ENCODE measurements around the gene C5orf15. TPM values are rescaled to one million over a fixed set of nuclear protein-coding genes. Genes with fewer than 3 reads are reported as not detected.

The C5orf15 gene
- total RNA-seq (2011; cell fraction: chromatin; rRNA removed; ENCODE audit: low replicate concordance) = 43.2 and 55.8 TPM in 2 replicates
- total RNA-seq (2011; cell fraction: nucleolus; rRNA removed) = 42.0 and 45.9 TPM in 2 replicates
- total RNA-seq (2011; cell fraction: nucleoplasm; rRNA removed) = 49.2 and 65.0 TPM in 2 replicates
- total RNA-seq (2014; rRNA removed) (23.3 and 28.2 TPM in 2 replicates), total RNA-seq (2014; rRNA removed; fragmentation: Illumina TruSeq; extraction: Trizol) (44.0 and 45.6 TPM in 2 replicates), total RNA-seq (2015; rRNA removed; fragmentation: Illumina TruSeq; extraction: Trizol) (35.5 and 36.3 TPM in 2 replicates), total RNA-seq (2021) (22.7 and 24.0 TPM in 2 replicates), polyA plus RNA-seq (2011; rRNA removed) (50.7 and 52.0 TPM in 2 replicates), polyA plus RNA-seq (2014; fragmentation: Illumina TruSeq; extraction: Trizol) (46.4 and 49.8 TPM in 2 replicates), polyA plus RNA-seq (2014; fragmentation: Nextera tagmentation; extraction: Ambion mirVana) (10 to 100 TPM; 30.0 to 32.5 TPM), polyA plus RNA-seq (2014; rRNA removed) (35.7 and 40.2 TPM in 2 replicates), polyA minus RNA-seq (2011; rRNA and poly(A)+ RNA removed) (44.5 and 49.8 TPM in 2 replicates), Bru-seq, nascent RNA (percentile 91 among the genes with signal in this experiment), BruChase-seq, experiment 1, labeled RNA remaining after a 2-hour chase (percentile 97 among the genes with signal in this experiment), BruChase-seq, experiment 2, labeled RNA remaining after a 6-hour chase (percentile 98 among the genes with signal in this experiment)
- 25.2 and 36.2 TPM in 2 replicates for polyA plus RNA-seq (2011; cell fraction: cytosol; rRNA removed)
- 20.3 and 25.9 TPM in 2 replicates for polyA plus RNA-seq (2011; cell fraction: nucleus; rRNA removed)
- 23.1 and 36.4 TPM in 2 replicates for polyA plus RNA-seq (2012)
- polyA minus RNA-seq (2011; cell fraction: cytosol; rRNA and poly(A)+ RNA removed) = 23.3 and 43.8 TPM in 2 replicates
- 9.3 and 15.6 TPM in 2 replicates for polyA minus RNA-seq (2011; cell fraction: nucleus; rRNA and poly(A)+ RNA removed)
- long read RNA-seq, experiment 1, transcript C5orf15-201 (3 exons, 2,358 nt) = major isoform, 145 of 196 reads
- long read RNA-seq, experiment 1, partial matches to known transcripts = 8 of 196 reads
- long read RNA-seq, experiment 1, other reads (novel, unspliced or antisense) = 43 of 196 reads
- long read RNA-seq, experiment 2, partial matches to known transcripts = 0 of 29 reads
- long read RNA-seq, experiment 2, other reads (novel, unspliced or antisense) = 27 of 29 reads
- long read RNA-seq, experiment 3, transcript C5orf15-201 (3 exons, 2,358 nt) = major isoform, 42 of 52 reads
- long read RNA-seq, experiment 3, partial matches to known transcripts = 2 of 52 reads
- long read RNA-seq, experiment 3, other reads (novel, unspliced or antisense) = 8 of 52 reads

GRCh38 chr5:133968204-133968980, at the start of gene C5orf15:
C5orf15 (minus strand) TSS chr5:133968625; CDS start chr5:133968584, 41 bp downstream.
- H3K9ac ChIP-seq (ENCODE audit: insufficient read depth in 1 of 2, low read depth in 2 of 2, low read length in 2 of 2) = peak within 1 kb of the TSS; percentile 92 to 96
- peak within 1 kb of the TSS; percentile 87 for H3K27ac ChIP-seq (ENCODE audit: extremely low read depth, low read depth, low read length)
- ChIA-PET CTCF (ENCODE audit: low intra/inter-chr PET ratio) (no interaction called here), POLR2A (interaction anchor here (0.6 to 1.2 kb wide), 4 partner anchors 32 to 1420 kb away, joined by 3 read pairs; no protein-coding TSS in a partner anchor)
- intact Hi-C loops (cut with micrococcal nuclease) = no loop called here
- TSS peak; percentile 22 for BruUV-seq (replicated peaks)
- in situ Hi-C loops (cut with MboI) = no loop called here
- no peaks in the 10 kb centered on the region for H4K20me1 ChIP-seq (replicated peaks; ENCODE audit: control insufficient read depth, insufficient read depth, low read length)
- FAIRE-seq (peak; percentile 94), DNase-seq (ENCODE audit: extremely low read depth in 1 of 4, low spot score in 3 of 4) (peak; percentile 86 to 98 (median 90)), ATAC-seq (peak; percentile 98)
- peak within 1 kb of the TSS; percentile 96 for H3K4me3 ChIP-seq
- peaks cover 29% of the 10 kb centered on the region; the same call in 2 of the 3 replicates for H3K36me3 ChIP-seq (ENCODE audit: control insufficient read depth, insufficient read depth, low read length)
- H3K4me1 ChIP-seq (replicated peaks in 1 of 2; ENCODE audit: control insufficient read depth in 2 of 2, insufficient read depth in 2 of 2, low read length in 2 of 2) = peaks cover 7 to 12% of the 10 kb centered on the region in 2 experiments
- WGBS (ENCODE audit: insufficient coverage, low coverage, missing lambda C conversion rate) = under 1% methylated on average over 43 of the region's 48 CpGs
- peaks cover 53% of the 10 kb centered on the region for H3K79me2 ChIP-seq (ENCODE audit: control insufficient read depth, insufficient read depth, low read length)
- H2AFZ ChIP-seq (ENCODE audit: low read depth, low read length) = peak within 1 kb of the TSS; percentile 96
- H3K27me3 ChIP-seq (ENCODE audit: control insufficient read depth in 2 of 2, insufficient read depth in 2 of 2, low read length in 2 of 2) = no peaks in the 10 kb centered on the region
- H3K9me3 ChIP-seq (replicated peaks; ENCODE audit: control insufficient read depth, insufficient read depth, low read depth, low read length) = no peaks in the 10 kb centered on the region
- no peaks in the 10 kb centered on the region for H3K9me1 ChIP-seq (ENCODE audit: control insufficient read depth, insufficient read depth, low read length)
- H3K4me2 ChIP-seq (ENCODE audit: insufficient read depth, low read length) = peak within 1 kb of the TSS; percentile 95
- peak; percentile 16 for TF ChIP-seq PRDM10 (IDR thresholded peaks at IDR 0.05; ENCODE audit: partially characterized antibody)
- peak; percentile 63; the same call in 1 of the 2 replicates for TF ChIP-seq ERF (CRISPR knock-in tag; IDR thresholded peaks at IDR 0.05)
- peak; percentile 82 for TF ChIP-seq TAF1 (IDR thresholded peaks at IDR 0.05; ENCODE audit: control insufficient read depth, extremely low read depth, insufficient read depth, low read length, severe bottlenecking)
- peak in 1 of 2 experiments; percentile 53; a peak in 1 of 3 replicates for TF ChIP-seq CBX3 (IDR thresholded peaks at IDR 0.05; ENCODE audit: borderline replicate concordance in 1 of 2, low read length in 2 of 2)
- peak; percentile 91 for TF ChIP-seq RFX1 (IDR thresholded peaks at IDR 0.05)
- peak; percentile 95; the same call in 1 of the 2 replicates for TF ChIP-seq PHF8 (IDR thresholded peaks at IDR 0.05; ENCODE audit: borderline replicate concordance, low read length)
- no peak for TF ChIP-seq ZNF143 (CRISPR knock-in tag; IDR thresholded peaks at IDR 0.05)
- peak in 1 of 2 experiments; percentile 51; a peak in 1 of 4 replicates for TF ChIP-seq TBL1XR1 (IDR thresholded peaks at IDR 0.05; ENCODE audit: low read length in 2 of 2)
- no peak for TF ChIP-seq ZNF436 (CRISPR knock-in tag; IDR thresholded peaks at IDR 0.05)
- TF ChIP-seq FOXK1 (CRISPR knock-in tag; IDR thresholded peaks at IDR 0.05; ENCODE audit: borderline replicate concordance) = no peak
- TF ChIP-seq POLR2H (tag; IDR thresholded peaks at IDR 0.05; ENCODE audit: low read depth) = peak; percentile 70

All from K562 (cell line).